SK-N-SH (cell line): ENCODE data around the gene BABAM2. TPM values are rescaled to one million over a fixed set of nuclear protein-coding genes. Genes with fewer than 3 reads are reported as not detected.

Experiments used
- CTCF ChIA-PET: fragments of 300-600, 350-600 bp; formaldehyde crosslinking; extraction: SDS; loops from one replicate; lab custom pipeline; 2021; lab: Yijun Ruan, JAX
- POLR2A ChIA-PET: fragments of 350-600 bp; sonication (Branson Sonifier 250); formaldehyde crosslinking; extraction: SDS; loops from one replicate; lab custom pipeline; 2020; ENCODE audit warnings: antibody characterized with exemption, inconsistent platforms; lab: Yijun Ruan, JAX
- DNase-seq: peaks from one replicate; pipeline ENCODE4 v3.0.0; 2012
- H2AFZ ChIP-seq: fragments of 200-600 bp; sonication (generic); 2 replicates; pipeline ENCODE4 v1.8.1; 2016; ENCODE audit warnings: antibody characterized with exemption, mild to moderate bottlenecking, low read depth
- H3F3A ChIP-seq: fragments of 200-600 bp; sonication (generic); replicated peaks from 2 replicates; pipeline ENCODE3; 2016; ENCODE audit warnings: antibody characterized with exemption, mild to moderate bottlenecking; ENCODE audit not compliant: insufficient read depth
- H3K27ac ChIP-seq, 2 experiments: fragments of 200-500 bp in 1 of 2; fragments of 200-600 bp in 1 of 2; sonication (Bioruptor generic) in 1 of 2; sonication (generic), shearing (Covaris generic) in 1 of 2; 2 replicates each; pipeline versions ENCODE4 v1.5.1 to v1.6.1; 2014 to 2016; ENCODE audit warnings: low read depth in 2 of 2, inconsistent platforms in 1 of 2, low read length in 1 of 2, mild to moderate bottlenecking in 1 of 2, mixed read lengths in 1 of 2
- H3K27me3 ChIP-seq: fragments of 200-600 bp; sonication (generic), shearing (Covaris generic); 2 replicates; pipeline ENCODE4 v1.6.1; 2016; ENCODE audit warnings: mixed run types; ENCODE audit not compliant: insufficient read depth
- H3K36me3 ChIP-seq, 2 experiments: fragments of 200-500 bp in 1 of 2; fragments of 200-600 bp in 1 of 2; sonication (Bioruptor generic) in 1 of 2; sonication (generic) in 1 of 2; replicated peaks in 1 of 2; 2 replicates each; pipeline versions ENCODE3 to v1.5.1; 2014 to 2016; ENCODE audit warnings: low read length in 1 of 2, mild to moderate bottlenecking in 1 of 2; ENCODE audit not compliant: insufficient read depth in 2 of 2, control insufficient read depth in 1 of 2
- H3K4me1 ChIP-seq, 2 experiments: fragments of 200-500 bp in 1 of 2; fragments of 200-600 bp in 1 of 2; sonication (Bioruptor generic) in 1 of 2; sonication (generic), shearing (Covaris generic) in 1 of 2; 2 replicates each; pipeline versions ENCODE4 v1.5.1 to v1.6.1; 2014 to 2016; ENCODE audit warnings: low read depth in 1 of 2, low read length in 1 of 2, mixed run types in 1 of 2; ENCODE audit not compliant: insufficient read depth in 2 of 2, control insufficient read depth in 1 of 2
- H3K4me2 ChIP-seq: fragments of 200-600 bp; sonication (generic), shearing (Covaris generic); 2 replicates; pipeline ENCODE4 v1.6.1; 2017; ENCODE audit warnings: mixed run types
- H3K4me3 ChIP-seq, 2 experiments: fragments of 200-500 bp in 1 of 2; fragments of 200-600 bp in 1 of 2; sonication (Bioruptor generic) in 1 of 2; sonication (generic), shearing (Covaris generic) in 1 of 2; 2 replicates each; pipeline versions ENCODE4 v1.5.1 to v1.8.1; 2014 to 2016; ENCODE audit warnings: low read depth in 2 of 2, inconsistent platforms in 1 of 2, low read length in 1 of 2, mild to moderate bottlenecking in 1 of 2, mixed read lengths in 1 of 2, moderate library complexity in 1 of 2
- H3K79me2 ChIP-seq: fragments of 200-600 bp; sonication (generic); 2 replicates; pipeline ENCODE4 v1.8.1; 2017; ENCODE audit warnings: mild to moderate bottlenecking; ENCODE audit not compliant: insufficient read depth
- H3K9ac ChIP-seq: fragments of 200-600 bp; sonication (generic); 2 replicates; pipeline ENCODE4 v1.6.1; 2017; ENCODE audit warnings: mixed run types
- H3K9me2 ChIP-seq: fragments of 200-600 bp; sonication (generic); 2 replicates; pipeline ENCODE4 v1.6.1; 2017; ENCODE audit warnings: mixed run types
- H3K9me3 ChIP-seq: fragments of 200-600 bp; sonication (generic); 2 replicates; pipeline ENCODE4 v1.6.1; 2017; ENCODE audit warnings: mixed run types, mild to moderate bottlenecking, moderate library complexity
- H4K20me1 ChIP-seq: fragments of 200-600 bp; sonication (generic); 2 replicates; pipeline ENCODE4 v1.6.1; 2017; ENCODE audit warnings: mild to moderate bottlenecking, mixed run types; ENCODE audit not compliant: insufficient read depth
- CHD2 ChIP-seq: fragments of 150-350 bp; IDR thresholded peaks from 2 replicates; pipeline ENCODE4 v1.6.1; 2018; ENCODE audit warnings: low read length; ENCODE audit not compliant: partially characterized antibody
- CTCF ChIP-seq: fragments of 200-600 bp; sonication (generic); IDR thresholded peaks from 2 replicates; pipeline ENCODE4 v1.6.1; 2017; ENCODE audit warnings: antibody characterized with exemption, mild to moderate bottlenecking, moderate library complexity
- ELF1 ChIP-seq: IDR thresholded peaks from 2 replicates; pipeline ENCODE4 v1.4.0; 2012
- EP300 ChIP-seq, 2 experiments: IDR thresholded peaks; 2 replicates each; pipeline versions ENCODE4 v1.4.0 to v1.6.1; 2012; ENCODE audit warnings: borderline replicate concordance in 1 of 2, low read depth in 1 of 2, low read length in 1 of 2
- FOXJ3 ChIP-seq: sonication (generic); formaldehyde crosslinking; IDR thresholded peaks from 2 replicates; pipeline ENCODE4 v1.5.1; 2020; ENCODE audit warnings: mild to moderate bottlenecking, missing genetic modification reagents
- FOXM1 ChIP-seq: IDR thresholded peaks from 2 replicates; pipeline ENCODE4 v1.4.0; 2012; ENCODE audit warnings: low read depth, mild to moderate bottlenecking
- GATA2 ChIP-seq: sonication (generic); formaldehyde crosslinking; IDR thresholded peaks from 2 replicates; pipeline ENCODE4 v1.5.0; 2020; ENCODE audit warnings: mild to moderate bottlenecking, missing genetic modification reagents
- IRF3 ChIP-seq: fragments of 150-350 bp; IDR thresholded peaks from 2 replicates; pipeline ENCODE4 v1.6.1; 2016; ENCODE audit warnings: mild to moderate bottlenecking, low read depth, low read length
- MEF2A ChIP-seq: IDR thresholded peaks from 2 replicates; pipeline ENCODE4 v1.4.0; 2012; ENCODE audit warnings: low read depth, borderline replicate concordance
- MXI1 ChIP-seq: IDR thresholded peaks from 2 replicates; pipeline ENCODE4 v1.6.1; 2012; ENCODE audit warnings: mild to moderate bottlenecking, low read depth, low read length, improper control_type of control experiment
- NRF1 ChIP-seq: IDR thresholded peaks from 2 replicates; pipeline ENCODE4 v1.6.1; 2012; ENCODE audit warnings: low read depth, mild to moderate bottlenecking, low read length
- PBX3 ChIP-seq: IDR thresholded peaks from 2 replicates; pipeline ENCODE4; 2012
- POLR2AphosphoS5 ChIP-seq: IDR thresholded peaks from 2 replicates; pipeline ENCODE4 v1.6.1; 2012; ENCODE audit warnings: low read depth, low read length
- RCOR1 ChIP-seq: fragments of 150-350 bp; IDR thresholded peaks from 2 replicates; pipeline ENCODE4 v1.6.1; 2017; ENCODE audit warnings: antibody characterized with exemption, low read length
- REST ChIP-seq: IDR thresholded peaks from 2 replicates; pipeline ENCODE4 v1.6.1; 2012; ENCODE audit warnings: mild to moderate bottlenecking, low read depth, low read length, moderate library complexity
- RXRA ChIP-seq: IDR thresholded peaks from 2 replicates; pipeline ENCODE4 v1.4.0; 2012; ENCODE audit warnings: low read depth, mild to moderate bottlenecking, borderline replicate concordance
- SMC3 ChIP-seq: IDR thresholded peaks from 2 replicates; pipeline ENCODE4 v1.6.1; 2012; ENCODE audit warnings: low read depth, low read length, improper control_type of control experiment
- TAF1 ChIP-seq: IDR thresholded peaks from 2 replicates; pipeline ENCODE4 v1.6.1; 2012; ENCODE audit warnings: low read depth, mild to moderate bottlenecking, low read length, moderate library complexity, borderline replicate concordance
- TCF12 ChIP-seq: IDR thresholded peaks from 2 replicates; pipeline ENCODE4 v1.4.0; 2012
- TEAD4 ChIP-seq: IDR thresholded peaks from 2 replicates; pipeline ENCODE4 v1.4.0; 2012; ENCODE audit warnings: mild to moderate bottlenecking, borderline replicate concordance; ENCODE audit not compliant: insufficient read depth
- YY1 ChIP-seq: IDR thresholded peaks from 2 replicates; pipeline ENCODE4 v1.4.0; 2012; ENCODE audit warnings: low read depth, mild to moderate bottlenecking
- ZBTB33 ChIP-seq: IDR thresholded peaks from 2 replicates; pipeline ENCODE4 v1.4.0; 2012; ENCODE audit warnings: low read depth, borderline replicate concordance
- WGBS: methylation state at CpG from one replicate; pipeline ENCODE4 v1.1.6; 2017; ENCODE audit warnings: low lambda C conversion rate; 5-methylcytosine and 5-hydroxymethylcytosine counted together
- polyA plus RNA-seq, 3 experiments: library from polyadenylated mRNA; depleted of rRNA; stranded (reverse); fragments of >200 nt; gene quantifications; 2 replicates each; pipeline ENCODE4 v1.2.3, GENCODE V29; 2012

The BABAM2 gene
- polyA plus RNA-seq (2012; rRNA removed) = 28.5 and 34.0 TPM in 2 replicates
- 28.4 and 31.3 TPM in 2 replicates for polyA plus RNA-seq (2012; cell fraction: cytosol; rRNA removed)
- polyA plus RNA-seq (2012; cell fraction: nucleus; rRNA removed) = 19.9 and 24.1 TPM in 2 replicates

- Histone ChIP-seq H3K36me3 (peaks cover 0 to 9% of the 10 kb centered on the region in 2 experiments), H4K20me1 (no peaks in the 10 kb centered on the region), H3K27me3 (no peaks in the 10 kb centered on the region), H3F3A (peaks cover 35% of the 10 kb centered on the region), H2AFZ (peak within 1 kb of the TSS; percentile 88), H3K9me2 (no peaks in the 10 kb centered on the region), H3K79me2 (peaks cover 22% of the 10 kb centered on the region), H3K4me3 (peak within 1 kb of the TSS; percentile 78 to 100), H3K4me2 (peak within 1 kb of the TSS; percentile 93), H3K9me3 (no peaks in the 10 kb centered on the region), H3K4me1 (peaks cover 7 to 19% of the 10 kb centered on the region in 2 experiments; a peak in 3 of 4 replicates), H3K9ac (peak within 1 kb of the TSS; percentile 82), H3K27ac (peak within 1 kb of the TSS; percentile 93 to 97)
- ChIA-PET POLR2A (interaction anchor here (0.5 to 2.0 kb wide), 6 partner anchors 18 to 502 kb away, joined by 3 to 13 read pairs (median 4); partner anchors contain the start of gene FOSL2), CTCF (interaction anchor here (0.8 to 2.1 kb wide), 10 partner anchors 19 to 705 kb away, joined by 3 to 6 read pairs (median 4); no protein-coding TSS in a partner anchor)
- DNase-seq = peak; percentile 100
- 2% methylated on average over 29 of the region's 79 CpGs for WGBS
- no peak for TF ChIP-seq YY1
- TF ChIP-seq RCOR1 = no peak; the same call in none of the 2 replicates
- TF ChIP-seq ELF1 = no peak
- no peak for TF ChIP-seq TEAD4
- TF ChIP-seq EP300 (IDR thresholded peaks at IDR 0.05; ENCODE audit: borderline replicate concordance in 1 of 2, low read depth in 1 of 2, low read length in 1 of 2) = 0 out of 4 replicates have a peak, but pooled peaks of 1 of the 2 experiments have one; percentile 7
- peak; percentile 63 for TF ChIP-seq CHD2
- TF ChIP-seq RXRA = peak; percentile 91
- no peak for TF ChIP-seq ZBTB33
- no peak for TF ChIP-seq IRF3
- TF ChIP-seq REST = 0 out of 2 replicates have a peak, but pooled peaks have one; percentile 21
- no peak for TF ChIP-seq MEF2A
- peak; percentile 85 for TF ChIP-seq NRF1
- no peak; the same call in 1 of the 2 replicates for TF ChIP-seq SMC3
- no peak for TF ChIP-seq FOXM1
- TF ChIP-seq FOXJ3 (CRISPR knock-in tag) = peak; percentile 46; the same call in 1 of the 2 replicates
- no peak for TF ChIP-seq TCF12
- TF ChIP-seq MXI1 = peak; percentile 82
- no peak for TF ChIP-seq CTCF
- no peak for TF ChIP-seq GATA2 (CRISPR knock-in tag)
- TF ChIP-seq POLR2AphosphoS5 = peak; percentile 80
- TF ChIP-seq PBX3 = peak; percentile 11; the same call in 1 of the 2 replicates
- TF ChIP-seq TAF1 = peak; percentile 53; the same call in 1 of the 2 replicates
Observed at GRCh38 chr2:27890146-27890923, at the start of gene BABAM2, which contains the start of gene RBKS. TSS of gene BABAM2 (plus strand) at chr2:27890729. CDS start at chr2:27894557, 3,828 bp downstream. TSS of gene RBKS (minus strand) at chr2:27890387. CDS start at chr2:27890345, 42 bp downstream.
